Natural killer cell (primary cell): Measurements from ENCODE around the gene SMPD2. TPM values are rescaled to one million over a fixed set of nuclear protein-coding genes. Genes with fewer than 3 reads are reported as not detected.

Experiments used
- ATAC-seq, 3 donors: fragments of 150-1000 bp in 2 of 3; fragments of 200-7000 bp in 1 of 3; cut with Tn5 transposase; 1 replicate in 1 of 3; 2 replicates in 2 of 3; pipeline ENCODE4 v1.10.0; 2021; ENCODE audit warnings: mild to moderate bottlenecking in 2 of 3, moderate library complexity in 2 of 3
- DNase-seq, 2 donors: peaks; one replicate each; pipeline versions ENCODE4 v3.0.0 to v3.0.0-alpha.2; 2013 to 2021; ENCODE audit warnings: mixed read lengths in 1 of 2
- H3K27ac ChIP-seq: one replicate; pipeline ENCODE4 v1.5.1; 2013; ENCODE audit warnings: mild to moderate bottlenecking, low read length
- H3K27me3 ChIP-seq: one replicate; pipeline ENCODE4 v1.6.1; 2013; ENCODE audit warnings: low read length; ENCODE audit not compliant: control insufficient read depth, insufficient read depth
- H3K36me3 ChIP-seq: one replicate; pipeline ENCODE4 v1.6.1; 2013; ENCODE audit warnings: low read length; ENCODE audit not compliant: control insufficient read depth, insufficient read depth
- H3K4me1 ChIP-seq: one replicate; pipeline ENCODE4 v1.6.1; 2013; ENCODE audit warnings: low read length; ENCODE audit not compliant: control insufficient read depth, insufficient read depth
- H3K4me3 ChIP-seq: one replicate; pipeline ENCODE4 v1.5.1; 2013; ENCODE audit warnings: low read length
- H3K9me3 ChIP-seq: one replicate; pipeline ENCODE4 v1.6.1; 2013; ENCODE audit warnings: low read length; ENCODE audit not compliant: control insufficient read depth, insufficient read depth
- H3K27ac Mint-ChIP-seq, 2 donors: one replicate each; pipeline ENCODE4 v1.8.0; 2022; ENCODE audit warnings: mild to moderate bottlenecking in 2 of 2, mixed read lengths in 2 of 2, moderate library complexity in 1 of 2
- H3K27me3 Mint-ChIP-seq, 2 donors: one replicate each; pipeline ENCODE4 v1.8.0; 2022; ENCODE audit warnings: low read depth in 2 of 2, mixed read lengths in 2 of 2
- H3K36me3 Mint-ChIP-seq: one replicate; pipeline ENCODE4 v1.8.0; 2022; ENCODE audit warnings: mixed read lengths
- H3K4me1 Mint-ChIP-seq, 2 donors: one replicate each; pipeline ENCODE4 v1.8.0; 2022; ENCODE audit warnings: mixed read lengths in 2 of 2
- H3K4me3 Mint-ChIP-seq: one replicate; pipeline ENCODE4 v1.8.0; 2022; ENCODE audit warnings: mild to moderate bottlenecking, moderate library complexity, mixed read lengths
- H3K9me3 Mint-ChIP-seq, 2 donors: one replicate each; pipeline ENCODE4 v1.8.0; 2022; ENCODE audit warnings: mixed read lengths in 2 of 2
- WGBS: methylation state at CpG from one replicate; pipeline ENCODE4 v1.1.7; 2013; ENCODE audit warnings: missing lambda C conversion rate; ENCODE audit not compliant: insufficient coverage; 5-methylcytosine and 5-hydroxymethylcytosine counted together
- intact Hi-C: fragments of 100-400 bp; cut with micrococcal nuclease; formaldehyde crosslinking; loops from one replicate; pipeline ENCODE4 v1.14.2; 2022
- total RNA-seq, 4 donors: library from RNA; stranded (reverse); fragments of 120-200 nt in 1 of 4; gene quantifications; one replicate each; pipeline versions ENCODE4 v1.2.3 to v1.2.4, GENCODE V29; 2013 to 2022
- TF ChIP-seq, protein P1 (sequence below): fragments of 200-600 bp; IDR thresholded peaks from one replicate; pipeline ENCODE4 v1.8.0; 2022; ENCODE audit warnings: antibody characterized with exemption

The SMPD2 gene
- total RNA-seq, 3 donors from 2014 or later (not counting 1 experiment from before 2014, with no cell fraction given), result 25.0 to 37.3 (median 29.3) TPM

DNA sequence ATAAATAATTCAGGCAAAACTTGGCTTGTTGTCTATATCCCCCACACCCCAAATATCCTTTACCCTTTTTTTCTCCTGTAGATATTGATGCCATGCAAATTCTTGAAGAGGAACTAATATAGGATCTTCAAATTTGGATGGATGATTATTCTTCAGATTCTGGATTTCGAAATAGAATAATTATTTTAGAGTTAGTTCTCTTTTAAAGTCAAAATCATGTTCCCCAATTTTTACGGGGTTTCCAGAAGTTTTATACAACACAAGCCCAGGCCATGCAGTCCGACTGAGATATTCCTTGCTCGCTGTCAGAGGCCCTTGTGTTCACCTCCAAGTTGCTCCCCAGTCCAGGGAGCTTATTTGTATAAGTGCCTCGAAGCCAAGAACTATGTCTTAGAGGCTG, 4.5 kb upstream of the SMPD2 start:
- Histone ChIP-seq H3K4me3 (no peak overlapping the region), H3K36me3 (no peaks in the 10 kb centered on the region), H3K4me1 (peaks cover 9% of the 10 kb centered on the region), H3K27ac (no peak overlapping the region), H3K9me3 (no peaks in the 10 kb centered on the region), H3K27me3 (no peaks in the 10 kb centered on the region)
- H3K9me3 Mint-ChIP-seq, result no peaks in the 10 kb centered on the region
- no peak overlapping the region for H3K4me3 Mint-ChIP-seq
- DNase-seq, result no peak
- TF ChIP-seq, protein P1, sequence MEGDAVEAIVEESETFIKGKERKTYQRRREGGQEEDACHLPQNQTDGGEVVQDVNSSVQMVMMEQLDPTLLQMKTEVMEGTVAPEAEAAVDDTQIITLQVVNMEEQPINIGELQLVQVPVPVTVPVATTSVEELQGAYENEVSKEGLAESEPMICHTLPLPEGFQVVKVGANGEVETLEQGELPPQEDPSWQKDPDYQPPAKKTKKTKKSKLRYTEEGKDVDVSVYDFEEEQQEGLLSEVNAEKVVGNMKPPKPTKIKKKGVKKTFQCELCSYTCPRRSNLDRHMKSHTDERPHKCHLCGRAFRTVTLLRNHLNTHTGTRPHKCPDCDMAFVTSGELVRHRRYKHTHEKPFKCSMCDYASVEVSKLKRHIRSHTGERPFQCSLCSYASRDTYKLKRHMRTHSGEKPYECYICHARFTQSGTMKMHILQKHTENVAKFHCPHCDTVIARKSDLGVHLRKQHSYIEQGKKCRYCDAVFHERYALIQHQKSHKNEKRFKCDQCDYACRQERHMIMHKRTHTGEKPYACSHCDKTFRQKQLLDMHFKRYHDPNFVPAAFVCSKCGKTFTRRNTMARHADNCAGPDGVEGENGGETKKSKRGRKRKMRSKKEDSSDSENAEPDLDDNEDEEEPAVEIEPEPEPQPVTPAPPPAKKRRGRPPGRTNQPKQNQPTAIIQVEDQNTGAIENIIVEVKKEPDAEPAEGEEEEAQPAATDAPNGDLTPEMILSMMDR, result no peak
- intact Hi-C loops, result no loop called here
- 90% methylated on average over 5 of the region's 5 CpGs for WGBS
- no peaks in the 10 kb centered on the region for H3K27me3 Mint-ChIP-seq
- H3K36me3 Mint-ChIP-seq, result no peaks in the 10 kb centered on the region
- peaks cover 2 to 5% of the 10 kb centered on the region in 2 donors for H3K4me1 Mint-ChIP-seq
- no peak for ATAC-seq
- no peak overlapping the region for H3K27ac Mint-ChIP-seq

DNA sequence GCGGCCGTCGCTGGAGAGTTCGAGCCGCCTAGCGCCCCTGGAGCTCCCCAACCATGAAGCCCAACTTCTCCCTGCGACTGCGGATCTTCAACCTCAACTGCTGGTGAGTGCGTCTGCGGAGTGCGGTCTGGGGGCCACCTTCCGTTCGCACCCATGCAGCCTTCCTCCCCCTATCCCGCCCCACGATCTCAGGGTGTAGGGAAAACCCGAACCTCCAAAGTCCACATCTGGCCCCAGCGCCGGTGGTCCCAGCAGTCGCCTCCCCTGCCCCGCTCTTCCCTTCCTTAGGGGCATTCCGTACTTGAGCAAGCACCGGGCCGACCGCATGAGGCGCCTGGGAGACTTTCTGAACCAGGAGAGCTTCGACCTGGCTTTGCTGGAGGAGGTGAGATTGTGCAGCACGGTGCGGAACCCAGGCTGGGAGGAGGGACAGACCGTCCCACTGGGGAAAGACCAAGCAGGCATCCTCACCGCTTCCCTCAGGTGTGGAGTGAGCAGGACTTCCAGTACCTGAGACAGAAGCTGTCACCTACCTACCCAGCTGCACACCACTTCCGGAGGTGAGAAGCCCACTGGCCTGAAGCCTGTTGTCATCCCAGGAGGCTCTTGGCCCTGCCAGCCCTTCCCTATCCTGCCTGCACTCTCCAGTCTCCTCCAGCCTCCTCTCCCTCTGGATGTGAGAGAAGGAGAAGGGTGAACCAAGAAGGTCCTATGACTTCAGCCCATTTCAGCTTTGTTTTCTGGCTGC, 719 bp downstream of the SMPD2 start:
- peak overlapping the region; percentile 64 for H3K4me3 ChIP-seq
- DNase-seq (peak; percentile 48 to 78), ATAC-seq (peak; percentile 34 to 41 (median 40))
- H3K27me3 ChIP-seq, result no peaks in the 10 kb centered on the region
- no peaks in the 10 kb centered on the region for H3K9me3 ChIP-seq
- H3K27me3 Mint-ChIP-seq, result no peaks in the 10 kb centered on the region
- TF ChIP-seq, protein P1, result no peak
- H3K4me1 ChIP-seq, result peaks cover 23% of the 10 kb centered on the region
- H3K27ac Mint-ChIP-seq, result peak overlapping the region; percentile 81 to 92
- no peaks in the 10 kb centered on the region for H3K36me3 Mint-ChIP-seq
- H3K27ac ChIP-seq, result peak overlapping the region; percentile 74
- 1% methylated on average over 30 of the region's 31 CpGs for whole genome bisulfite sequencing
- peak overlapping the region; percentile 89 for H3K4me3 Mint-ChIP-seq
- H3K9me3 Mint-ChIP-seq, result no peaks in the 10 kb centered on the region
- intact Hi-C loops, result loop anchor here (1.0 to 10.0 kb wide), 4 partner anchors 13 to 346 kb away; partner anchors contain the start of genes CEP57L1, SESN1 and ZBTB24
- peaks cover 17 to 35% of the 10 kb centered on the region in 2 donors for H3K4me1 Mint-ChIP-seq
- H3K36me3 ChIP-seq, result peaks cover 33% of the 10 kb centered on the region

DNA sequence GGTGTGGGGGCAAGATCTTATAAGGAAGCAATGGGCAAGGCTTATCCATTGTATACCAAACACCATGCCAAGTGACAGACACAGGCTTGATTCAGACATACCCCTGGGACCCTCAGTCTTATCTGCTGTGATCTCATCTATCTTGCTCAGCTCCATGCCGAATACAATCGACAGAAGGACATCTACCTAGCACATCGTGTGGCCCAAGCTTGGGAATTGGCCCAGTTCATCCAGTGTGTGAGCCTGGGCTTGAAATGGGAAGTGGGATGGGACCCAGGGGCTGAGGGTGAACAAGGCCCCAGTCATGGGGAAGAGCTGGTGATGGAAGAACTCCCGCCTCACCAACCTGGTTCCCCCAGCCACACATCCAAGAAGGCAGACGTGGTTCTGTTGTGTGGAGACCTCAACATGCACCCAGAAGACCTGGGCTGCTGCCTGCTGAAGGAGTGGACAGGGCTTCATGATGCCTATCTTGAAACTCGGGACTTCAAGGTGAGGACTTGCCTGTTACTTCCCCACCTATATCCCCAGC, 1.9 kb downstream of the SMPD2 start:
- no peak for DNase-seq
- no peaks in the 10 kb centered on the region for H3K9me3 Mint-ChIP-seq
- peak overlapping the region; percentile 81 to 92 for H3K27ac Mint-ChIP-seq
- WGBS, result 93% methylated on average over 6 of the region's 6 CpGs
- peaks cover 23% of the 10 kb centered on the region for H3K4me1 ChIP-seq
- H3K27me3 ChIP-seq, result no peaks in the 10 kb centered on the region
- H3K4me3 Mint-ChIP-seq, result peak overlapping the region; percentile 89
- H3K27ac ChIP-seq, result no peak overlapping the region
- intact Hi-C loops, result loop anchor here (5.0 to 10.0 kb wide), 2 partner anchors 255 to 348 kb away; partner anchors contain the start of genes CEP57L1 and SESN1
- TF ChIP-seq, protein P1, result no peak
- H3K4me1 Mint-ChIP-seq, result peaks cover 17 to 42% of the 10 kb centered on the region in 2 donors
- no peaks in the 10 kb centered on the region for H3K9me3 ChIP-seq
- H3K4me3 ChIP-seq, result no peak overlapping the region
- peaks cover 44% of the 10 kb centered on the region for H3K36me3 ChIP-seq
- no peaks in the 10 kb centered on the region for H3K27me3 Mint-ChIP-seq
- ATAC-seq, result no peak
- no peaks in the 10 kb centered on the region for H3K36me3 Mint-ChIP-seq
